Adrenal gland (tissue), 5 donors: ENCODE results near the gene CCNI.

Source experiments
- POLR2A ChIP-seq, 2 donors: fragments of 450-650 bp; IDR thresholded peaks; one replicate each; pipeline ENCODE4 v1.6.1; 2017; ENCODE audit warnings: antibody characterized with exemption in 2 of 2, mild to moderate bottlenecking in 2 of 2, moderate library complexity in 1 of 2
- TF ChIP-seq, protein P1 (sequence below), 6 experiments: fragments of 450-650 bp in 4 of 6; fragments of 200-600 bp in 2 of 6; sonication (generic) in 1 of 6; IDR thresholded peaks; 1 replicate in 5 of 6; 2 replicates in 1 of 6; pipeline versions ENCODE4 v1.5.1 to v1.8.0; 2016 to 2021; ENCODE audit warnings: antibody characterized with exemption in 6 of 6, mild to moderate bottlenecking in 2 of 6, moderate library complexity in 1 of 6
- donor health status: DM: no; HTN: no; CAD: no.

DNA sequence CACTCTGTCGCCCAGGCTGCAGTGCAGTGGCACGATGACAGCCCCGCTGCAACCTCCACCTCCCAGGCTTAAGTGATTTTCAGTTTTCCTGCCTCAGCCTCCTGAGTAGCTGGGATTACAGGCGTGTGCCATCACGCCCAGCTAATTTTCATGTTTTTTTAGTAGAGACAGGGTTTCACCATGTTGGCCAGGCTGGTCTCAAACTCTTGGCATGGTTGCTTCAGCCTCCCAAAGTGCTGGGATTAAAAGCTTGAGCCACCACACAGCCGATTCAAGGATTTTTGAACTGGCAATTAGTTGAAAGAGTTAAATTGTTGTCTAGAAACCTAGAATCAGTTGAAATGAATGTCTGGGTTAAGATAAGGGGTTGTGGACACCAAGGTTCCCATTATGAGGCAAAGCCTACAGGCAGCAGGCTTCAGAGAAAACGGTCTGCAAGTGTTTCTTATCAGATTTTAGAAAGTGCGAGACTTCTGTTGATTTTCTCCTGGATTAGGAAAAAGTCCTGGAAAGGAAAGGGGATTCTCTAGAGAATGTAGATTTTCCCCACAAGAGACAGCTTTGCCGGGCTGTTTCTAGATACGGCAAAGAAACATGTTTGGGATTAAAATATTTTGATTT lies 8.3 kb upstream of the CCNI start:
- TF ChIP-seq, protein P1, sequence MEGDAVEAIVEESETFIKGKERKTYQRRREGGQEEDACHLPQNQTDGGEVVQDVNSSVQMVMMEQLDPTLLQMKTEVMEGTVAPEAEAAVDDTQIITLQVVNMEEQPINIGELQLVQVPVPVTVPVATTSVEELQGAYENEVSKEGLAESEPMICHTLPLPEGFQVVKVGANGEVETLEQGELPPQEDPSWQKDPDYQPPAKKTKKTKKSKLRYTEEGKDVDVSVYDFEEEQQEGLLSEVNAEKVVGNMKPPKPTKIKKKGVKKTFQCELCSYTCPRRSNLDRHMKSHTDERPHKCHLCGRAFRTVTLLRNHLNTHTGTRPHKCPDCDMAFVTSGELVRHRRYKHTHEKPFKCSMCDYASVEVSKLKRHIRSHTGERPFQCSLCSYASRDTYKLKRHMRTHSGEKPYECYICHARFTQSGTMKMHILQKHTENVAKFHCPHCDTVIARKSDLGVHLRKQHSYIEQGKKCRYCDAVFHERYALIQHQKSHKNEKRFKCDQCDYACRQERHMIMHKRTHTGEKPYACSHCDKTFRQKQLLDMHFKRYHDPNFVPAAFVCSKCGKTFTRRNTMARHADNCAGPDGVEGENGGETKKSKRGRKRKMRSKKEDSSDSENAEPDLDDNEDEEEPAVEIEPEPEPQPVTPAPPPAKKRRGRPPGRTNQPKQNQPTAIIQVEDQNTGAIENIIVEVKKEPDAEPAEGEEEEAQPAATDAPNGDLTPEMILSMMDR (IDR thresholded peaks at IDR 0.05), result no peak
- no peak for TF ChIP-seq POLR2A (IDR thresholded peaks at IDR 0.05)
